H1 (cell line): ENCODE results near the gene DHDDS. TPM values are rescaled to one million over a fixed set of nuclear protein-coding genes. Genes with fewer than 3 reads are reported as not detected.

Experiments used
- CTCF ChIA-PET: fragments of 300-600 bp; sonication (Branson Sonifier 250); formaldehyde crosslinking; loops from one replicate; lab custom pipeline; 2021; ENCODE audit not compliant: partially characterized antibody; lab: Charles Lee
- POLR2A ChIA-PET: fragments of 300-600 bp; sonication (Branson Sonifier 250); formaldehyde crosslinking; loops from one replicate; lab custom pipeline; 2021; ENCODE audit warnings: inconsistent platforms; ENCODE audit not compliant: partially characterized antibody; lab: Charles Lee
- DNase-seq, 2 experiments: peaks; one replicate each; pipeline versions ENCODE4 v3.0.0 to v3.0.0-alpha.2; 2010 to 2022; ENCODE audit warnings: low spot score in 2 of 2, low read depth in 1 of 2, mixed read lengths in 1 of 2
- FAIRE-seq: peaks from 2 replicates; lab custom pipeline; 2011; peaks lifted over from hg19 to GRCh38; lab: Jason Lieb, UNC
- H2AFZ ChIP-seq: 2 replicates; pipeline ENCODE4 v1.8.1; 2012; ENCODE audit warnings: low read length, inconsistent platforms
- H2AK5ac ChIP-seq: 2 replicates; pipeline ENCODE4 v1.6.1; 2013; ENCODE audit warnings: low read depth, low read length
- H2BK120ac ChIP-seq: replicated peaks from 2 replicates; pipeline ENCODE3; 2013; ENCODE audit warnings: low read depth, low read length, inconsistent platforms
- H2BK12ac ChIP-seq: 2 replicates; pipeline ENCODE4 v1.6.1; 2013; ENCODE audit warnings: low read depth, low read length
- H2BK15ac ChIP-seq: 2 replicates; pipeline ENCODE4 v1.6.1; 2013; ENCODE audit warnings: low read length
- H2BK20ac ChIP-seq: 2 replicates; pipeline ENCODE4 v1.6.1; 2013; ENCODE audit warnings: low read length
- H2BK5ac ChIP-seq: 2 replicates; pipeline ENCODE4 v1.6.1; 2013; ENCODE audit warnings: low read depth, low read length
- H3K14ac ChIP-seq: 2 replicates; pipeline ENCODE4 v1.6.1; 2013; ENCODE audit warnings: inconsistent platforms; ENCODE audit not compliant: insufficient read length
- H3K18ac ChIP-seq: 2 replicates; pipeline ENCODE4 v1.6.1; 2013; ENCODE audit warnings: low read length; ENCODE audit errors: extremely low read depth
- H3K23ac ChIP-seq: 2 replicates; pipeline ENCODE4 v1.6.1; 2013; ENCODE audit warnings: inconsistent platforms; ENCODE audit not compliant: insufficient read length
- H3K23me2 ChIP-seq: 2 replicates; pipeline ENCODE4 v1.6.1; 2013; ENCODE audit warnings: low read depth, low read length
- H3K27ac ChIP-seq: 2 replicates; pipeline ENCODE4 v1.6.1; 2011; ENCODE audit warnings: low read depth, low read length, inconsistent platforms
- H3K27me3 ChIP-seq, 4 experiments: replicated peaks in 1 of 4; 1 replicate in 1 of 4; 2 replicates in 3 of 4; pipeline versions ENCODE4 v1.6.1 to v1.8.1; 2011 to 2013; ENCODE audit warnings: low read length in 3 of 4, mild to moderate bottlenecking in 3 of 4, inconsistent platforms in 2 of 4, mixed read lengths in 2 of 4, moderate library complexity in 1 of 4; ENCODE audit not compliant: control insufficient read depth in 3 of 4, insufficient read depth in 3 of 4; ENCODE audit errors: extremely low read depth in 1 of 4
- H3K36me3 ChIP-seq, 4 experiments: 2 replicates each; pipeline versions ENCODE4 v1.6.1 to v1.8.1; 2011 to 2013; ENCODE audit warnings: mild to moderate bottlenecking in 4 of 4, low read length in 3 of 4, moderate library complexity in 2 of 4, control low read depth in 1 of 4, inconsistent platforms in 1 of 4; ENCODE audit not compliant: insufficient read depth in 4 of 4, control insufficient read depth in 2 of 4
- H3K4ac ChIP-seq: replicated peaks from 2 replicates; pipeline ENCODE3; 2013; ENCODE audit warnings: low read length, low read depth, mixed read lengths, inconsistent platforms; ENCODE audit not compliant: insufficient read length
- H3K4me1 ChIP-seq, 4 experiments: replicated peaks in 1 of 4; 1 replicate in 1 of 4; 2 replicates in 3 of 4; pipeline versions ENCODE4 v1.6.1 to v1.8.1; 2011 to 2013; ENCODE audit warnings: low read length in 3 of 4, inconsistent platforms in 2 of 4, mixed read lengths in 1 of 4; ENCODE audit not compliant: insufficient read depth in 4 of 4, control insufficient read depth in 3 of 4
- H3K4me2 ChIP-seq, 2 experiments: 2 replicates each; pipeline versions ENCODE4 v1.6.1 to v1.8.1; 2011 to 2013; ENCODE audit warnings: low read depth in 2 of 2, low read length in 2 of 2, control low read depth in 1 of 2, inconsistent platforms in 1 of 2, mild to moderate bottlenecking in 1 of 2; ENCODE audit not compliant: insufficient read depth in 1 of 2
- H3K4me3 ChIP-seq, 4 experiments: fragments of 200-600, 300-600 bp in 1 of 4; sonication (generic), shearing (Covaris generic), sonication (Bioruptor Twin) in 1 of 4; 2 replicates each; pipeline versions ENCODE4 v1.5.1 to v1.8.1; 2011 to 2016; ENCODE audit warnings: low read length in 4 of 4, low read depth in 3 of 4, control low read depth in 2 of 4, inconsistent platforms in 2 of 4, mild to moderate bottlenecking in 2 of 4, mixed read lengths in 1 of 4, moderate library complexity in 1 of 4; ENCODE audit not compliant: insufficient read depth in 2 of 4; ENCODE audit errors: extremely low read depth in 1 of 4
- H3K56ac ChIP-seq: replicated peaks from 2 replicates; pipeline ENCODE3; 2013; ENCODE audit warnings: low read depth, mild to moderate bottlenecking, mixed read lengths, low read length, inconsistent platforms; ENCODE audit not compliant: insufficient read length
- H3K79me1 ChIP-seq: 2 replicates; pipeline ENCODE4 v1.6.1; 2013; ENCODE audit warnings: low read depth, low read length, control low read depth
- H3K79me2 ChIP-seq, 2 experiments: 2 replicates each; pipeline versions ENCODE4 v1.6.1 to v1.8.1; 2012 to 2013; ENCODE audit warnings: low read length in 2 of 2, mild to moderate bottlenecking in 2 of 2, inconsistent platforms in 1 of 2; ENCODE audit not compliant: insufficient read depth in 2 of 2, control insufficient read depth in 1 of 2
- H3K9ac ChIP-seq, 4 experiments: replicated peaks in 1 of 4; 1 replicate in 1 of 4; 2 replicates in 3 of 4; pipeline versions ENCODE4 v1.6.1 to v1.8.1; 2011 to 2013; ENCODE audit warnings: low read depth in 3 of 4, low read length in 3 of 4, control low read depth in 2 of 4, mild to moderate bottlenecking in 2 of 4, moderate library complexity in 2 of 4, inconsistent platforms in 1 of 4; ENCODE audit errors: extremely low read depth in 1 of 4
- H3K9me3 ChIP-seq, 2 experiments: 2 replicates each; pipeline versions ENCODE4 v1.6.1 to v1.8.1; 2012 to 2013; ENCODE audit warnings: mild to moderate bottlenecking in 2 of 2, moderate library complexity in 2 of 2, control low read depth in 1 of 2, inconsistent platforms in 1 of 2, low read depth in 1 of 2, low read length in 1 of 2, mixed read lengths in 1 of 2; ENCODE audit not compliant: insufficient read depth in 2 of 2
- H4K20me1 ChIP-seq, 2 experiments: replicated peaks in 1 of 2; 2 replicates each; pipeline versions ENCODE3 to v1.8.1; 2011 to 2013; ENCODE audit warnings: inconsistent platforms in 2 of 2, low read length in 2 of 2, mild to moderate bottlenecking in 1 of 2; ENCODE audit not compliant: insufficient read depth in 2 of 2, control insufficient read depth in 1 of 2
- H4K5ac ChIP-seq: 2 replicates; pipeline ENCODE4 v1.6.1; 2013; ENCODE audit warnings: low read length, low read depth, mixed read lengths, inconsistent platforms; ENCODE audit not compliant: insufficient read length
- H4K8ac ChIP-seq: 2 replicates; pipeline ENCODE4 v1.8.0; 2013; ENCODE audit warnings: mild to moderate bottlenecking, moderate library complexity, low read length, inconsistent platforms; ENCODE audit not compliant: insufficient read depth; ENCODE audit errors: extremely low read depth
- H4K91ac ChIP-seq: replicated peaks from 2 replicates; pipeline ENCODE3; 2013; ENCODE audit warnings: low read length, mixed read lengths, inconsistent platforms; ENCODE audit not compliant: insufficient read length
- CEBPB ChIP-seq: IDR thresholded peaks from 2 replicates; pipeline ENCODE4 v1.6.1; 2012; ENCODE audit warnings: low read depth, low read length
- CREB1 ChIP-seq: IDR thresholded peaks from 2 replicates; pipeline ENCODE4 v1.6.1; 2012; ENCODE audit warnings: inconsistent platforms
- HDAC2 ChIP-seq, 2 experiments: fragments of 300-600 bp in 1 of 2; sonication (generic) in 1 of 2; IDR thresholded peaks; 2 replicates each; pipeline ENCODE4 v1.6.1; 2011 to 2012; ENCODE audit warnings: low read depth in 2 of 2, low read length in 2 of 2, mild to moderate bottlenecking in 2 of 2, moderate library complexity in 2 of 2, borderline replicate concordance in 1 of 2, inconsistent platforms in 1 of 2
- NRF1 ChIP-seq: IDR thresholded peaks from 2 replicates; pipeline ENCODE4 v1.6.1; 2011; ENCODE audit warnings: mild to moderate bottlenecking, low read depth, low read length, improper control_type of control experiment
- PHF8 ChIP-seq: fragments of 200-600 bp; sonication (generic); conservative IDR thresholded peaks from 2 replicates; pipeline ENCODE4 v1.7.1; 2012; ENCODE audit warnings: low read depth, mild to moderate bottlenecking, inconsistent platforms, low read length, moderate library complexity
- POLR2A ChIP-seq, 2 experiments: IDR thresholded peaks; 1 replicate in 1 of 2; 2 replicates in 1 of 2; pipeline ENCODE4 v1.6.1; 2011; ENCODE audit warnings: low read depth in 2 of 2, low read length in 2 of 2, mild to moderate bottlenecking in 2 of 2; ENCODE audit errors: control extremely low read depth in 1 of 2
- RBBP5 ChIP-seq: IDR thresholded peaks from 2 replicates; pipeline ENCODE4 v1.7.1; 2012; ENCODE audit warnings: low read depth, mild to moderate bottlenecking, inconsistent platforms, low read length, moderate library complexity, borderline replicate concordance
- SIRT6 ChIP-seq: IDR thresholded peaks from one replicate; pipeline ENCODE4 v1.7.1; 2012; ENCODE audit warnings: low read length, inconsistent platforms
- SP1 ChIP-seq: IDR thresholded peaks from 2 replicates; pipeline ENCODE4 v1.6.1; 2011; ENCODE audit warnings: low read depth, low read length
- whole genome bisulfite sequencing, 2 experiments: shearing (Covaris generic) in 1 of 2; methylation state at CpG; one replicate each; pipeline versions ENCODE4 v1.1.6 to v1.1.7; 2013 to 2015; ENCODE audit warnings: low lambda C conversion rate in 2 of 2, mixed read lengths in 2 of 2, inconsistent platforms in 1 of 2, low coverage in 1 of 2, missing lambda C conversion rate in 1 of 2; ENCODE audit not compliant: insufficient replicate concordance in 2 of 2, insufficient coverage in 1 of 2, insufficient read length in 1 of 2; ENCODE audit errors: extremely low coverage in 1 of 2, missing lambda C conversion rate in 1 of 2; 5-methylcytosine and 5-hydroxymethylcytosine counted together
- polyA plus RNA-seq, 7 experiments: library from polyadenylated mRNA; depleted of rRNA in 3 of 7; stranded (reverse) in 5 of 7; unstranded in 2 of 7; fragments of >200 nt in 5 of 7; fragments of 200-250 nt in 2 of 7; gene quantifications; 1 replicate in 5 of 7; 2 replicates in 1 of 7; 4 replicates in 1 of 7; pipeline versions ENCODE4 v1.2.1 to v1.2.3, GENCODE V29; 2011 to 2013; ENCODE audit warnings: missing spikeins in 2 of 7, mixed read lengths in 2 of 7
- total RNA-seq: library from RNA; stranded (reverse); fragmentation: NEBNext Ultra II Directional; extraction: Animal tissue kit (Norgen Biotek cat#: 25700); gene quantifications from 2 replicates; pipeline ENCODE4 v1.2.1, GENCODE V29; 2021

Gene DHDDS
- total and polyA plus RNA-seq, 2 of the 8 experiments (the other 6 are each of a cell fraction or from before 2014, with no cell fraction given): 28.3 to 44.6 TPM

DNA sequence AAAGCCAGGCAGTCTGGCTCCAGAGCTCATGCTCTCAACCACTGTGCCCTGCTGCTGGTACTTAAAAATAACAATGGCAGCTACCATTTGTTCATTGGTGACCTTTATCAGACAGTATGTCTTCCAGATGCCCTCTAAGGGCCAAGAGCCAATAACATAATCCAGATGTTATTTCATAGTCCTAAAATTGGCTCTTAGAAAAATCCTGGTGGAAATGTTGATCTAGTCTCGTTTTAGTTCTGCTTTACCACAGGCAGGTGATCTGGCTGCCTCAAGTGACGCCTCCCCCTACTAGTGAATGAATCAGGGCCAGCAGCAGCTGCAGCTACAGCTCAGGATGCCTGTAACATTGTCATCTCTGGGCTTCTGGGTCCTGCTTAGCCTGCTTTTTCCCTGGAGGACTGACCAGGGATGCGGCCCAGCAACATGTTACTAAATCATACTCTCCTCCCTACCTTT is 27.5 kb downstream of the DHDDS start:
- Histone ChIP-seq H3K4me3 (no peak overlapping the region), H3K14ac (no peak overlapping the region), H2BK20ac (no peak overlapping the region), H4K8ac (no peak overlapping the region), H3K27me3 (no peaks in the 10 kb centered on the region), H3K27ac (no peak overlapping the region), H2AK5ac (no peak overlapping the region), H3K18ac (no peak overlapping the region), H2AFZ (no peak overlapping the region), H3K23me2 (no peaks in the 10 kb centered on the region), H4K5ac (no peak overlapping the region), H3K4ac (no peak overlapping the region), H2BK15ac (no peak overlapping the region), H3K9ac (no peak overlapping the region), H4K20me1 (peaks cover 1 to 4% of the 10 kb centered on the region in 2 experiments), H3K4me2 (no peak overlapping the region), H3K56ac (no peak overlapping the region), H2BK12ac (no peak overlapping the region), H2BK120ac (no peak overlapping the region), H3K9me3 (no peaks in the 10 kb centered on the region), H3K4me1 (no peaks in the 10 kb centered on the region), H3K79me2 (no peaks in the 10 kb centered on the region), H3K36me3 (peaks cover 7 to 40% (median 26%) of the 10 kb centered on the region in 4 experiments), H2BK5ac (no peak overlapping the region), H3K79me1 (no peaks in the 10 kb centered on the region), H3K23ac (no peak overlapping the region), H4K91ac (no peak overlapping the region)
- TF ChIP-seq CREB1 (no peak), NRF1 (no peak), PHF8 (no peak), RBBP5 (no peak), CEBPB (no peak), HDAC2 (IDR thresholded peaks at IDR 0.05; ENCODE audit: borderline replicate concordance in 1 of 2, low read depth in 2 of 2, low read length in 2 of 2) (no peak), POLR2A (IDR thresholded peaks at IDR 0.05; ENCODE audit: control extremely low read depth in 1 of 2, low read depth in 2 of 2, low read length in 2 of 2) (no peak), SIRT6 (no peak), SP1 (no peak)
- FAIRE-seq (no peak), DNase-seq (no peak)
- 90% methylated on average over 3 of the region's 3 CpGs; no CpG with 5 or more reads in 1 of the 2 experiments for WGBS, 2 experiments
- POLR2A ChIA-PET: interaction anchor here (0.9 to 5.7 kb wide), 3 partner anchors 9 to 24 kb away, joined by 3 to 45 read pairs (median 4); partner anchors contain the start of gene HMGN2
- CTCF ChIA-PET: no interaction called here
